ENCODE measurements around the gene CST8.

CST8 gene

GRCh38 chr20:23524146-23524545, 33.2 kb downstream of the CST8 start:
- no peak for DNase-seq

GRCh38 chr20:23526850-23527249, 35.9 kb downstream of the CST8 start:
- DNase-seq, result no peak

GRCh38 chr20:23528867-23529431, 38.0 kb downstream of the CST8 start:
- DNase-seq, result no peak

GRCh38 chr20:23530937-23531567, 40.1 kb downstream of the CST8 start:
- peak; percentile 12 for DNase-seq

GRCh38 chr20:23532533-23532932, 41.6 kb downstream of the CST8 start:
- no peak for DNase-seq

- DNase-seq, result no peak
Measured at GRCh38 chr20:23533161-23533560, 42.2 kb downstream of the CST8 start.

- no peak for DNase-seq
Measured at GRCh38 chr20:23534801-23535593, 44.1 kb downstream of the CST8 start.

- no peak for DNase-seq
Measured at GRCh38 chr20:23536328-23536974, 45.5 kb downstream of the CST8 start.

GRCh38 chr20:23537030-23537429, 46.1 kb downstream of the CST8 start:
- peak; percentile 25 for DNase-seq

GRCh38 chr20:23540624-23541023, 49.7 kb downstream of the CST8 start:
- DNase-seq, result no peak

GRCh38 chr20:23541330-23541729, 50.4 kb downstream of the CST8 start:
- DNase-seq, result peak; percentile 66

- peak; percentile 9 for DNase-seq
Measured at GRCh38 chr20:23541776-23542175, 50.9 kb downstream of the CST8 start.

GRCh38 chr20:23542801-23543200, 51.9 kb downstream of the CST8 start:
- no peak for DNase-seq

GRCh38 chr20:23544133-23544532, 53.2 kb downstream of the CST8 start:
- DNase-seq, result no peak
